Keratinocyte (primary cell): ENCODE measurements around the gene DCTN1. TPM values are rescaled to one million over a fixed set of nuclear protein-coding genes. Genes with fewer than 3 reads are reported as not detected.

Source experiments
- DNase-seq: peaks from one replicate; pipeline ENCODE4 v3.0.0-alpha.2; 2011; ENCODE audit warnings: low read depth, missing footprints, low spot score
- FAIRE-seq: peaks from 2 replicates; lab custom pipeline; 2011; peaks lifted over from hg19 to GRCh38; lab: Jason Lieb, UNC
- H2AFZ ChIP-seq: 2 replicates; pipeline ENCODE4 v1.6.0; 2012; ENCODE audit warnings: low read length, control low read depth, inconsistent platforms; ENCODE audit not compliant: control insufficient read depth
- H3K27ac ChIP-seq: 2 replicates; pipeline ENCODE4 v1.5.1; 2011; ENCODE audit warnings: low read length; ENCODE audit not compliant: control insufficient read depth, insufficient read depth
- H3K27me3 ChIP-seq: 3 replicates; pipeline ENCODE4 v1.6.0; 2011; ENCODE audit warnings: low read length; ENCODE audit not compliant: control insufficient read depth, insufficient read depth; ENCODE audit errors: extremely low read depth
- H3K36me3 ChIP-seq, 2 experiments: 2 replicates in 1 of 2; 3 replicates in 1 of 2; pipeline ENCODE4 v1.5.1; 2011; ENCODE audit warnings: low read length in 2 of 2, mild to moderate bottlenecking in 1 of 2; ENCODE audit not compliant: control insufficient read depth in 2 of 2, insufficient read depth in 2 of 2; ENCODE audit errors: extremely low read depth in 1 of 2
- H3K4me1 ChIP-seq: 3 replicates; pipeline ENCODE4 v1.5.1; 2011; ENCODE audit warnings: low read length; ENCODE audit not compliant: control insufficient read depth, insufficient read depth; ENCODE audit errors: extremely low read depth
- H3K4me2 ChIP-seq: 3 replicates; pipeline ENCODE4 v1.6.0; 2011; ENCODE audit warnings: low read depth, low read length; ENCODE audit not compliant: control insufficient read depth, insufficient read depth; ENCODE audit errors: extremely low read depth
- H3K4me3 ChIP-seq, 3 experiments: fragments of 200-600 bp in 1 of 3; sonication (generic) in 1 of 3; 2 replicates in 2 of 3; 3 replicates in 1 of 3; pipeline ENCODE4 v1.5.1; 2011 to 2016; ENCODE audit warnings: low read length in 3 of 3, mild to moderate bottlenecking in 3 of 3, control low read depth in 2 of 3, inconsistent platforms in 1 of 3, low read depth in 1 of 3, mixed read lengths in 1 of 3, mixed run types in 1 of 3, moderate library complexity in 1 of 3; ENCODE audit not compliant: control insufficient read depth in 2 of 3, insufficient read depth in 2 of 3; ENCODE audit errors: extremely low read depth in 1 of 3
- H3K79me2 ChIP-seq: 2 replicates; pipeline ENCODE4 v1.6.0; 2012; ENCODE audit warnings: low read length; ENCODE audit not compliant: control insufficient read depth, insufficient read depth
- H3K9ac ChIP-seq: 3 replicates; pipeline ENCODE4 v1.6.0; 2011; ENCODE audit warnings: low read length; ENCODE audit not compliant: control insufficient read depth, insufficient read depth; ENCODE audit errors: extremely low read depth
- H3K9me1 ChIP-seq: 3 replicates; pipeline ENCODE4 v1.6.0; 2011; ENCODE audit warnings: low read length; ENCODE audit not compliant: control insufficient read depth, insufficient read depth; ENCODE audit errors: extremely low read depth
- H3K9me3 ChIP-seq: 2 replicates; pipeline ENCODE4 v1.5.1; 2012; ENCODE audit warnings: low read depth, low read length; ENCODE audit not compliant: control insufficient read depth
- H4K20me1 ChIP-seq: 3 replicates; pipeline ENCODE4 v1.6.0; 2011; ENCODE audit warnings: low read length; ENCODE audit not compliant: control insufficient read depth, insufficient read depth; ENCODE audit errors: extremely low read depth
- CTCF ChIP-seq, 3 experiments: IDR thresholded peaks in 1 of 3; conservative IDR thresholded peaks in 1 of 3; optimal IDR thresholded peaks in 1 of 3; 2 replicates in 2 of 3; 3 replicates in 1 of 3; pipeline versions ENCODE3 to v1.5.1; 2011; ENCODE audit warnings: low read length in 3 of 3, mild to moderate bottlenecking in 3 of 3, moderate library complexity in 2 of 3, control low read depth in 1 of 3, inconsistent platforms in 1 of 3; ENCODE audit not compliant: insufficient read depth in 2 of 3; ENCODE audit errors: extremely low read depth in 1 of 3
- EZH2 ChIP-seq: IDR thresholded peaks from one replicate; pipeline ENCODE4 v1.6.1; 2012; ENCODE audit warnings: inconsistent platforms, mild to moderate bottlenecking, low read length, moderate library complexity
- dilution Hi-C: fragments of 300-500 bp; cut with MboI; formaldehyde crosslinking; loops from one replicate; pipeline ENCODE4 v1.7.0; 2020; ENCODE audit warnings: low sequenced_read_pairs; ENCODE audit not compliant: extremely low pct_ligation_motif_present
- polyA plus RNA-seq, 5 experiments: library from polyadenylated mRNA; depleted of rRNA in 3 of 5; stranded (reverse) in 3 of 5; stranded (forward) in 1 of 5; unstranded in 1 of 5; fragments of >200 nt; gene quantifications; 1 replicate in 1 of 5; 2 replicates in 3 of 5; 3 replicates in 1 of 5; pipeline versions ENCODE4 v1.2.1 to v1.2.3, GENCODE V29; 2011 to 2012; ENCODE audit warnings: missing spikeins in 2 of 5, low read depth in 1 of 5, low replicate concordance in 1 of 5

Gene DCTN1
- polyA plus RNA-seq, 1 donor (not counting 4 experiments of a cell fraction or from before 2014, with no cell fraction given) = 110 TPM

GRCh38 chr2:74413001-74413698 is 33.0 kb upstream of the DCTN1 start:
- dilution Hi-C loops = no loop called here
- no peak overlapping the region for H2AFZ ChIP-seq
- FAIRE-seq = no peak

GRCh38 chr2:74407682-74408081 is 27.6 kb upstream of the DCTN1 start:
- no peaks in the 10 kb centered on the region for H3K9me1 ChIP-seq
- dilution Hi-C loops = no loop called here
- no peaks in the 10 kb centered on the region for H3K27me3 ChIP-seq
- H3K36me3 ChIP-seq = no peaks in the 10 kb centered on the region
- FAIRE-seq (no peak), DNase-seq (no peak)
- no peaks in the 10 kb centered on the region for H3K79me2 ChIP-seq
- peaks cover 23% of the 10 kb centered on the region for H3K4me1 ChIP-seq
- no peak overlapping the region for H3K4me3 ChIP-seq
- no peak overlapping the region for H3K9ac ChIP-seq
- no peak for TF ChIP-seq CTCF (optimal IDR thresholded peaks at IDR 0.05 in 1 of 3, IDR thresholded peaks at IDR 0.05 in 1 of 3, conservative IDR thresholded peaks at IDR 0.05 in 1 of 3; ENCODE audit: extremely low read depth in 1 of 3, insufficient read depth in 2 of 3, low read length in 3 of 3)
- TF ChIP-seq EZH2 = no peak
- no peak overlapping the region for H2AFZ ChIP-seq
- H4K20me1 ChIP-seq = no peaks in the 10 kb centered on the region
- H3K9me3 ChIP-seq = no peaks in the 10 kb centered on the region
- no peak overlapping the region for H3K4me2 ChIP-seq
- no peak overlapping the region for H3K27ac ChIP-seq

More at GRCh38 chr2:74413001-74413698, 33.0 kb upstream of the DCTN1 start:
- Histone ChIP-seq H3K9me1 (no peaks in the 10 kb centered on the region), H3K79me2 (no peaks in the 10 kb centered on the region), H3K9me3 (no peaks in the 10 kb centered on the region), H3K36me3 (no peaks in the 10 kb centered on the region), H3K27ac (no peak overlapping the region), H3K4me1 (peaks cover 11% of the 10 kb centered on the region), H3K27me3 (peaks cover 3% of the 10 kb centered on the region), H3K4me2 (no peak overlapping the region), H4K20me1 (no peaks in the 10 kb centered on the region), H3K9ac (no peak overlapping the region), H3K4me3 (no peak overlapping the region)
- TF ChIP-seq CTCF (optimal IDR thresholded peaks at IDR 0.05 in 1 of 3, IDR thresholded peaks at IDR 0.05 in 1 of 3, conservative IDR thresholded peaks at IDR 0.05 in 1 of 3; ENCODE audit: extremely low read depth in 1 of 3, insufficient read depth in 2 of 3, low read length in 3 of 3) (no peak), EZH2 (no peak)
- DNase-seq = no peak
